ENCODE measurements around the gene CTDSPL. TPM values are rescaled to one million over a fixed set of nuclear protein-coding genes. Genes with fewer than 3 reads are reported as not detected.
"Not testable (repeated sequence)": the region's sequence is repeated elsewhere in the genome, so short reads cannot be mapped to it uniquely, and the experiment has no call there.

The CTDSPL gene, protein sequence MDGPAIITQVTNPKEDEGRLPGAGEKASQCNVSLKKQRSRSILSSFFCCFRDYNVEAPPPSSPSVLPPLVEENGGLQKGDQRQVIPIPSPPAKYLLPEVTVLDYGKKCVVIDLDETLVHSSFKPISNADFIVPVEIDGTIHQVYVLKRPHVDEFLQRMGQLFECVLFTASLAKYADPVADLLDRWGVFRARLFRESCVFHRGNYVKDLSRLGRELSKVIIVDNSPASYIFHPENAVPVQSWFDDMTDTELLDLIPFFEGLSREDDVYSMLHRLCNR
- 10 to 100 TPM; 75.5 to 80.0 TPM for total RNA-seq
- long read RNA-seq, full-length matches to known transcripts: 89 of 136 reads
- long read RNA-seq, partial matches to known transcripts: 9 of 136 reads
- long read RNA-seq, other reads (novel, unspliced or antisense): 38 of 136 reads

DNA sequence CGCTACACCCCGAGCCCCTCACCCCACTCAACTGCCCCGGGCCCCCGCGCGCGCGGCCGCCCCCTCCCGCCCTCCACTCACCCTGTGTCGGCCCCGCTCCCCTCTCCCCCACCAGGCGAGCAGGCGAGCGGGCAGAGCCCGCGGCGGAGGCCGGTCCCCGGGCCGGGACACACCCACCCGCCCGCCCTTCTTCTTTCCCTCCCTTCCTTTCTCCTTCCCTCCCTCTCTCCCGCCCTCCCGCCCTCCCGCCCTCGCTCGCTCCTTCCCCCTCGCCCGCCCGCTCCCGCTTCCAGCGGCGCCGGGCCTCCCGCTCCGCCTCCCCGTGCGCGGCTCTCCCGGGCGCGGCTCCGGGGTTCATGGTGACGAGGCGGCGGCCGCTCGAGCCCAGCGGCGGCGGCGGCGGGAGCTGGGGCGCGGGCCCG lies at the start of gene CTDSPL:
CTDSPL (plus strand) TSS at position 261 of the 422 bp plus-strand sequence. CDS start 320 bp downstream, outside the sequence.
- peak; percentile 42 for ATAC-seq
- intact Hi-C loops (cut with DNase I, micrococcal nuclease): no loop called here
- DNase-seq: peak in 1 of 2 donors; percentile 41

DNA sequence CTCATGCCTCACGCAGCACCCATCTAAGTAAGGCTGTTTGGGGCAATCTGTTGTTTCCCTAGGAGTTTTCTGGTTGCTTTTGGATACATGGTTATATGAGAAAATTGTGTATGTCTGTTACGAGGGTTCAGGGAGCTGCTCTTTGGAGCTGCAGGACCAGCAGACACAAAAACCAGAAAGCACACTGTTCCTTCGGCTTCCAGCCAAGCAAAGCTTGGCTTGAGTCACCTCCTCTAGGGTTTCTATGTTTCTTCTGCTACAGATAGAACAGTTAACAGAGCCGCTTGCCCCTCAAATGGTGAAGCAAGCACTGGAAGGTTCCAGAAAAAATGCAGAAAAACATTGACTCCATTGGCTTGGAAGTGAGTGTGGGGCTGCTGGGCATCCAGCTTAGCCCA lies 49.2 kb upstream of the CTDSPL start:
- intact Hi-C loops (cut with DNase I, micrococcal nuclease): no loop called here
- DNase-seq (no peak), ATAC-seq (no peak)

DNA sequence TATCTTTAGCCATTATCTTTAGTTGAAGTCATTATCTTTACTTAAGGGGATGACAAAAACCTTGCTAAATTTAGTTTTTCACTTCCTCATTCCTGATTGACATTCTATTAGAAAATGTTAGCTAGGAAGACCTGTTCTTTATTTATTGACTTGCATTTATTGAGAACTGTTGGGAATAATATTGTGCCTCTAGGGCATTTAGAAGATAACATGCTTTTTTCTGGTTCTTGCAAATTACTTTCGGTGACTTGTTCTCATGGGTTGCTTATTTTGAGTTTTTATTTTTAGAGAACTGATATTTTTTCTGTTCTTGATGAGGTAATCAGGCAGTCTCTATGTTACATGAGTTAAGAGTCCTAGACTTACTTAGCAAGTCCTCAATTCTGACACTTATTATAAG lies 48.3 kb upstream of the CTDSPL start:
- ATAC-seq (no peak), DNase-seq (no peak)
- intact Hi-C loops (cut with DNase I, micrococcal nuclease): no loop called here

DNA sequence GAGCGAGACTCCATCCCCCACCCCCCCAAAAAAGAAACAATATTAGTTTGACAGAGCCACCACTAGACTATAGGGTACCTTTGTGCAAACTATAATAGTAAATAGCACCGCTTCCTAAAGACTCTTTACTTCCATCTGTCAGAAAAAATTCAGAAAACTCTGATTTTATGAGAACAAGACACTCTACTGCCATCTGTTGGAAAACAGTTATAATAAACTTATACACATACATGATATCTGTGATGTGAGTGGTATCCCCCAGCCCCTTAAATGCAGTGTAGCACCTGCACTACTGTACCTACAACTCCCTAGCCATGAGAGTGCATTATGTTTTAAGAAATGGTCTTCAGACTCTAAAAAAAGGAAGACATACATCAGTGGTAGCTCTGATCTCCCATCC lies 47.1 kb upstream of the CTDSPL start:
- intact Hi-C loops (cut with DNase I, micrococcal nuclease): no loop called here
- no peak for ATAC-seq
- DNase-seq: no peak

DNA sequence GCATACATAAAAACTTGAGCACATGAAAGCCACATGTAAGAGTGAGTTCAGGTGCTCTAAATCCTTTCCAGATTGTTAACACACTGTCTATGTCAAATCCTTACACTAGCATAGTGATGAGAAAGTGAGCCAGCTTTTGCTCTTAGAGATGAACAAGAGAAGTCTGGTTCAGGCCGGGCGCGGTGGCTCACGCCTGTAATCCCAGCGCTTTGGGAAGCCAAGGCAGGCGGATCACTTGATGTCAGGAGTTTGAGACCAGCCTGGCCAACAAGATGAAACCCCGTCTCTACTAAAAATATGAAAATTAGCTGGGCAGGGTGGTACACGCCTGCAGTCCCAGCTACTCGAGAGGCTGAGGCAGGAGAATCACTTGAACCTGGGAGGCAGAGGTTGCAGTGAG lies 46.5 kb upstream of the CTDSPL start:
- ATAC-seq; intact Hi-C loops (cut with DNase I, micrococcal nuclease); DNase-seq: not testable (repeated sequence)

DNA sequence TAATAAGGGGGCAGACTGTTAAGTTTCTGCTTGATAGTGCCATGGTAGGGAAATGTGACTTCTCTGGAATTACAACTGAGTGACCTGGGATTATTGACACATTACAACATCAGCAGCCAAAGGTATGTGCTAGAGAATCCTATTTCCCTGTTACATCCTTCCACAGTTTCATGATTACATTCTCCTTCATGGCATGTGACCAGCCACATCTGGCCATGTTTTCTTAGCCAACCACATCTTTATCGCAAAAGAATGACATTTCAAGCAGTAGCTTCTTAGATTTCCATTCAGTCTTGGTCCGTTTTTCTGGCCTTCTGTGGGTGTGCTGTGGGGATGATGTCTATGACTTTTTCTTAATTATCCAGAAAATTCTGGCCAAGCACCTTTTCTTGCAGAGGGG lies 45.4 kb upstream of the CTDSPL start:
- ATAC-seq (no peak), DNase-seq (no peak)
- intact Hi-C loops (cut with DNase I, micrococcal nuclease): no loop called here

DNA sequence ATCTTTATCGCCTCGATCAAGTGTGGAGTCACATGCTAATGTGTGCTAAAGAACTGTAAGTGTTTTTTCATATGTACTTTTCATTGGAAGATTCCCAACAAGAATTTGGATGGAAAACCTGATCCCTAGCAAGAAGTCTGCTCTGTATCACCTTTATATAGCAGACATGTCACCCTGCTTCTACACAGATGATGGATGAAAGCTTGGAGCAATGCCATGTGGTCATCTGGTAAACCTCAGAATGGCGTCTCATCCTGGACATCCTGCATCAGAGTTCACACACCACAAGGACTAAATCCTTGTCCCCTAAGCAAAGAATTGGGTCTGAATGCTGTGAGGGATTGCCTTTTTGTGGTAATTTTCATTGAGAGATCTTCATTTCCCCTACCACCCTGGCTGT lies 42.1 kb upstream of the CTDSPL start:
- intact Hi-C loops (cut with DNase I, micrococcal nuclease): no loop called here
- DNase-seq: no peak
- no peak for ATAC-seq

DNA sequence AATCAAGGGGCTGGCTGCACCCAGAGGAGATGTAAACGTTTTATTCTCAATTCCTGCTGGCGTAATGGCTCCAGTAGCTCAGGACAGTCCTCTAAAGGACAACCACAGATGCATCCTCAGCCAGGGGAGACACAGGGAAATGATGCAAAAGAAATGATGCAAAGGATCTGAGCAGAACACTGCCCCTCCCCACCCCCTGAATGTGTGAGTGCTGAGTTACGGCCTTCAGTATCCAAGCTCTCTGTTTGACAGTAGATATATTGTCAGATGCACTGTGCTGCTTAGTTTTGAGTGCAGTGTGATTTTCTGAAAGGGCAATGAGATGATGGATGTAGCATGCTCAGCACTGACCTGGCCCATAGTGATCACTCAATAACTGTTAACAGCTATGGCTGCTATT lies 41.4 kb upstream of the CTDSPL start:
- DNase-seq (no peak), ATAC-seq (no peak)
- intact Hi-C loops (cut with DNase I, micrococcal nuclease): no loop called here

DNA sequence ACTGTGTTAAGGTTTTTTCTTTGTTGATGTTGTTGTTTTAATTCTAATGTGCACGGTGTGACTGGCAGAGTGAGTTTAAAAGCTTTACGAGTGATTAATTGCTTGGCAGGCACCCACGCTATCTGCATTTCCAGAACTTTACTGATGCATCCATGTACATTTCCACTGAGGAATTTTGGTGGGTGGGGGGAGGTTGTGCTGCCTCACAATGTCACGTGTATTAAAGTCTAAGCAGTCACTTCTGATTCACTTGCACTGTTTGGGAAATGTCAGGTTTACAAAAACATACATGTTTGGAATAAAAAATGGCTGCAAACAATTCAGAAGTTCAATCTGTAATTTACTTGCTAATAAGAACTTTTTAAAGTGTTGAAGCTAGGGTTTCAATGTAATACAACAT lies 38.5 kb upstream of the CTDSPL start:
- intact Hi-C loops (cut with DNase I, micrococcal nuclease): no loop called here

DNA sequence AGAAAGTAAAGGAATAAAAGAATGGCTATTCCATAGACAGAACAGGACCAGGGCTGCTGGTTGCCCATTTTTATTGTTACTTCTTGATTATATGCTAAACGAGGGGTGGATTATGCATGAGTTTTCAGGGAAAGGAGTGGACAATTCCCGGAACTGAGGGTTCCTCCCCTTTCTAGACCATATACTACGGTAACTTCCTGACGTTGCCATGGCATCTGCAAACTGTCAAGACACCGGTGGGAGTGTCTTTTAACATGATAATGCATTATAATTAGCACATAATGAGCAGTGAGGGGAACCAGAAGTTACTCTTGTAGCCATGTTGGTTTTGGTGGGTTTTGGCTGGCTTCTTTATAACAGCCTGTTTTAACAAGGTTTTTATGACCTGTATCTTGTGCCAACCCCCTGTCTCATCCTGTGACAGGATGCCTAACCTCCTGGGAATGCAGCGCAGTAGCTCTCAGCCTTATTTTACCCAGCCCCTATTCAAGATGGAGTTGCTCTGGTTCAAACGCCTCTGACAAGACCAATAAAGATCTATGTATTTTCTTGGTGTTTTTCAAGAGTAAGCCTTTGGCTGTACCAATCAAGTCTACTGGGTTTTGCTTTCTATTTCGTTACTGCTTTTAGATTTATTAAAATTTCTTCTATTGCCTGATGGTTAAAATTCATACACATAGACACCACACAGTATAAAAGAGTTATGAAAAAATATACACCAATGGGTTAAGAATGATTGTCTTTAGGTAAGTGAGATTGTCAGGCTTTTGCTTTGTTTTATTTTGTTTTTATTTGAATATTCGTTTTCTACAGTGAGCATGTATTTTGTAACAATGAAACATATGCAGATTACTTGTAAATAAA lies 37.4 kb upstream of the CTDSPL start:
- intact Hi-C loops (cut with DNase I, micrococcal nuclease): no loop called here
- no peak for ATAC-seq
- no peak for DNase-seq

More for the DNA sequence above, 38.5 kb upstream of the CTDSPL start:
- no peak for DNase-seq
- ATAC-seq: no peak

DNA sequence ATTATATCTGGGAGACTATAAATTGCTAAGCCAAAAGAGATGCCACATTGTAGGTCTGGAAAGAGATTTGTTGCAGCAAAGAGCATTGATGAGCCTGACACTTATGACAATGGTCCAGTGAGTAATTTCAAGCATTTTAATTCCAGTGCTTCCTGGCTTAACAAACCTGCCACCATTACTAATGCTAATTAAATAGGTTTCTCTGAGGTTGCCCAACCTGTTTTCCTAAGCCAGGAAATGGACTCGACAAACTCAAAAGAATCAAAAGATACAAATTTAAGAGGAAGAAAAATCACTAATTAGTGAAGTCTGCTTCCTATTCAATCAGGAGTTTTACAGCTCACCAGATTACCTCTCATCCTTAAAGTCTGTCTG lies 36.7 kb upstream of the CTDSPL start:
- ATAC-seq (no peak), DNase-seq (no peak)
- intact Hi-C loops (cut with DNase I, micrococcal nuclease): no loop called here

DNA sequence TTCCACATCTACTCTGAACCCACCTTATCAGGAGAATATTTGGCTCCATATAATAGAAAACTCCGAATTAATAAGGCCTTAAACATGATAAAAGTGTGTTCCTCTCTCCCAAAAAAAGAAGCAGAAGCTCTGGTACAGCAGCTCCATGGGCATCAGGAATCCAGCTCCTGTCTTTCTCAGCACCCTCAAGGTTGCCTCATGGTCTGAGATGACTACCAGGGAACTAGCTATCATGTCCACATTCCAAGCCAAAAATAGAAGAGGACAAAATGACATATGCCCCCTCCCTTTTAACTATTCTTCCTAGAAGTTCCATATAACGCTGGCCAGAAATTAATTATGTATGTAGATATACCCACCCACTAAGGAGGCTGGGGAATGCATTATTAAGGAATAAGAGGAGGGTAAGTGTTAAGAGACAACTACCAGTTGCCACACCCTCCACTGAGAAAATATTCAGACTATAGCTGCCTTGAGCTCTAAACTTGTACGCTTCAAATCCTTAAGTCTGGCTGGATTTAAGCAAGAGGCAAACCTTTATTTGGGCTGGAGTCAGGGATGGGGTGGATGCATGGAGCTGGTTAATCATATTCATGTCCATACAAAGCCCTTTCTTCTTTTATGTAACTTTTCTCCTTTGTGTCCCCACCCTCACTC lies 35.8 kb upstream of the CTDSPL start:
- no peak for DNase-seq
- intact Hi-C loops (cut with DNase I, micrococcal nuclease): no loop called here
- ATAC-seq: no peak

DNA sequence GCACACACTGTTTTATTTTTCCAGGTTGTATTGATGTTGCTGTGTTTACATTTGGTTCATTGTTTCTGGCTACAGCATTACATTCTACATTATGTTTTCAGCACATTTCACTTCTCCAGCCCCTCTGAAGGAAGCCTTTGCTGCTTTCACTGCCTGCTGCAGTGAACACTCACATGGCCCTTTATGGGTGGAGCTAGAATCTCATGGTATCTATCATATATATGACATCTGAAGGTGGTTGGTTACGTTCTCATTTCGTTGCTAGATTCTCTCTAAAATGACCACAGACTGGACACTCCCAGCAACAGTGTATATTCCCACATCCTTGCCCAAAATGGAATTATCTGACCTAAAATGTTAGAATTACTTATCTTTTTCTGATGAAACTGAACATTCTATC lies 35.2 kb upstream of the CTDSPL start:
- ATAC-seq (no peak), DNase-seq (no peak)
- intact Hi-C loops (cut with DNase I, micrococcal nuclease): no loop called here

DNA sequence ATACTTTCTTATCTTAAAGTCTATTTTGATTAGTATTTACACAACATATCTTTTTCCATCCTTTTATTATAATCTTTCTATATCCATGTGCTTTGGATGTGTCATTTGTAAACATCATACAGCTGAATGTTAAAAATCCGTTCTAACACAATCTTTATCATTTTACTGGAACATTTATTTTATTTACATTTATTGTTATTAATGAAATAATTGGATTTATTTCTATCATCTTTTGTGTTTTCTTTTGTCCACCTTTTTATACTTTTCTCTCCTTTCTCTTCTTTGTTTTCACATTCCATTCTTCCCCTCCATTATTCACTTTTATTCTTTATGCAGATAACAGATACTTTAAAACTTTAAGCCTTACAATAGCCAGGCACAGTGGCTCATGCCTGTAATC lies 34.7 kb upstream of the CTDSPL start:
- ATAC-seq (no peak), DNase-seq (no peak)
- intact Hi-C loops (cut with DNase I, micrococcal nuclease): no loop called here

DNA sequence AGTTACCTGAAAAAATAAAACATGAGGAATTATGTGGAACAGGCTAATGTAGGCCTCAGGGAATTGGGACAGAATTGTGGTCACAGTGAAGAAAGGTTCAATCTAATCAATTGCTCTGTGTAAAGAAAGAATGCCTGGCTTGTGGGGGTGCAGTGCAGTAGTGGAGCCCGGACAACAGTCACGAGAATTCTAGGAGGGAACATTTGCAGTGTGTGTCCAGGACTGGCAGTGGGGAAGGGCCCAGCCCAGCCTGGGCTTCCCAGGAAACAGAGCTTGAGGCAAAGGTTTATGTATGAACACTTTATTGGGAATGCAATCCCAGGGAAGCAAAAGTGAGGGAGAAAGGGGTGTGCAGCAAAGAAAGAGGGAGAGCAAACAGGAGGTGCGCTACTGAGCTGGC lies 29.2 kb upstream of the CTDSPL start:
- ATAC-seq (no peak), DNase-seq (no peak)
- intact Hi-C loops (cut with DNase I, micrococcal nuclease): no loop called here

DNA sequence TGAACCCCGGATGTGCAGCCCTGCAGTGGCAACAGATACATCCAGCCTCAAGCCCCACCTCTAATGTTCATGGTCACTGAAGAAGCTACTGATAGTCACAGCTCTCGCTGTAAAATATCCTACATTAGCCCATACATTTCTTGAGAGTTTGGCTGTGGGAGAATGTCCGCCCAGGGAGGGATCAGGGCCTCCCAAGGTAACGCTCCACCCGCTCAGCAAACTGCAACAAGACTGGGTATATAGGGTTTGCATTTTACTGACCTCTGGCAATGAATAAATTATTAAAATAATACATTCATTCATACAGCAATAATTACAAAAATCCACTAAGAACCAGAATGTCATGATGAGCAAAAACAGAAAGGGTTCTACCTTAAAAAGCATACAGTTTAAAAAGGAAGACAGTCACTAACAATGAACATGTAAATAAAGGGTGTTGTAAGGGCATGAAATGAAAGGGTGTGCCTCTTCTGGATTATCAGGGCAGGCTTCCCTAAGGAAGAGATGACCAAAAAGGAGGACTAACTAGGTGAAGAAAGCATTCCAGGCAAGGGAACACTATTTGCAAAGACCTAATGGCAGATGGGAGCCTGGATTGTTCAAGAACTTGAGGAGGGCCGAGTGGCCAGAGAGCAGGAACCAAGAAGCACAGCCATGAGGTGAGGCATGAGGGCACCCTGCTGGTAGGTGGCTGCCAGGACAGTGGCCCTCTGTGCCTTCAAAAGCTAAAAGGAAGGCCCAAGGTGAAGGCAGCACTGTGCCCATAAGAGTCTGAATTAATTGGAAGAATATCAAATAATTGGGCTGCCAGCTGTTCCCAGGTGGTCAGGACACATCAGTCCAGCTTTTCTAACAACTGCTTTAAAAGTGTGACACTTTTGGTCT lies 28.1 kb upstream of the CTDSPL start:
- ATAC-seq (peak; percentile 63), DNase-seq (no peak)
- intact Hi-C loops (cut with DNase I, micrococcal nuclease): no loop called here

DNA sequence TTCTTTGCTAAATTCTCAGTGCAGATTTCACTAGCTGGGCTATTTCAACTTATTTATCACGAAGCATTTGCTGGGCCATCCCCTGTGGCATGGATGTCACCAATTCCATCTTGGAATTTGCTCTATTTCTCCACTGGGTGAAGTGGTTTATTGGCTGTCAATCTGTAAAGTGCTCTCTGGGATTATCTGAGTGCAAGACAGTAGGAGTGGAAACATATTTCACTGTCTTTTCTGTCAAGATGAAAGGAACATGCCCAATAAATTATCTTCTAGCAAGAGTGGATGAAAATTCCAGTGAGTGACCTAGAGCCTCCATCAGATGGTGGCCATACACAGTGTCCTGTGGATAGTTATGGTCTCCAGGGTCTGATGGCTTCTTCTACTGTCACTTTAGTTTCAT lies 25.1 kb upstream of the CTDSPL start:
- ATAC-seq: no peak
- no peak for DNase-seq
- intact Hi-C loops (cut with DNase I, micrococcal nuclease): no loop called here

DNA sequence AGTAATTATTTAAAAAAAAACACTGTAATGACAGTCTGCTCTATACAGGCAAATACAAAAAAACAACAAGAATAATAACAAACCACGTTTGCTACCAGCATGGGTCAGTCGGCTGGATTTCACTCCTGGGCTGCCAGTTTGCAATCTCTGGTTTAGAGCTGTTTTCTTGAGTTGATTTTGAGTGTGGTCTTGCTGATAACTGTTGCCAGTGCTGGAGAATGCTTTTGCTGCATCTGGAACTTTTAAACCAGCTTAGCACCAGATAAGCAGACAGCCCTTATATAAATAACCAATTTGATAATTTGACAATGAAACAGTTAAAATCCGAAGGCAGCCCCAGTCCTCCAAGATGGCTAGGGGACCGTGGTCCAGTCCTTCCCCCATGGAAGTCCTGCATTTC lies 14.0 kb upstream of the CTDSPL start:
- DNase-seq (no peak), ATAC-seq (no peak)
- intact Hi-C loops (cut with DNase I, micrococcal nuclease): no loop called here

Measured in left colon (tissue), 2 donors.